ENCODE results near the gene ACTN3.
"Not testable (repeated sequence)": the region's sequence is repeated elsewhere in the genome, so short reads cannot be mapped to it uniquely, and the experiment has no call there.

Gene ACTN3

GRCh38 chr11:66600219-66600618 lies 53.5 kb downstream of the ACTN3 start:
- no peak for DNase-seq (ENCODE audit: low read depth)

GRCh38 chr11:66600631-66601233 lies 54.0 kb downstream of the ACTN3 start:
- DNase-seq (ENCODE audit: low read depth) = no peak

GRCh38 chr11:66603072-66603471 lies 56.4 kb downstream of the ACTN3 start:
- no peak for DNase-seq (ENCODE audit: low read depth)

GRCh38 chr11:66604155-66604554 lies 57.5 kb downstream of the ACTN3 start:
- DNase-seq (ENCODE audit: low read depth) = no peak

GRCh38 chr11:66606608-66607007 lies 59.9 kb downstream of the ACTN3 start:
- DNase-seq (ENCODE audit: low read depth) = not testable (repeated sequence)

GRCh38 chr11:66607126-66607834 lies 60.6 kb downstream of the ACTN3 start:
- DNase-seq (ENCODE audit: low read depth) = no peak

- DNase-seq (ENCODE audit: low read depth) = no peak
Measured at GRCh38 chr11:66609721-66610617, 63.3 kb downstream of the ACTN3 start.

- no peak for DNase-seq (ENCODE audit: low read depth)
Measured at GRCh38 chr11:66612458-66612857, 65.8 kb downstream of the ACTN3 start.
